Mucosa of descending colon (tissue), 3 donors: ENCODE data around the gene FOXA1. TPM values are rescaled to one million over a fixed set of nuclear protein-coding genes. Genes with fewer than 3 reads are reported as not detected.

Experiments
- ATAC-seq: fragments of 200-7000 bp; cut with Tn5 transposase; one replicate; pipeline ENCODE4 v1.9.1; 2020; ENCODE audit warnings: mild to moderate bottlenecking, moderate library complexity
- DNase-seq, 3 donors: peaks; one replicate each; pipeline ENCODE4 v3.0.0-alpha.2; 2020
- H3K36me3 ChIP-seq: fragments of 200-600 bp; one replicate; pipeline ENCODE4 v1.8.0; 2021; ENCODE audit warnings: low read depth, mild to moderate bottlenecking
- H3K4me1 ChIP-seq: fragments of 200-600 bp; one replicate; pipeline ENCODE4 v1.8.0; 2021; ENCODE audit warnings: low read depth, mild to moderate bottlenecking
- H3K4me3 ChIP-seq: fragments of 200-600 bp; one replicate; pipeline ENCODE4 v1.8.0; 2021; ENCODE audit warnings: mild to moderate bottlenecking
- H3K9me3 ChIP-seq: fragments of 200-600 bp; one replicate; pipeline ENCODE4 v1.8.0; 2021; ENCODE audit warnings: mild to moderate bottlenecking
- intact Hi-C, 2 donors: fragments of 100-400 bp; cut with DNase I in 1 of 2; cut with micrococcal nuclease in 1 of 2; formaldehyde crosslinking; loops; one replicate each; pipeline versions ENCODE4 v1.11.0 to v1.11.1; 2022; cut with DNase I, micrococcal nuclease
- total RNA-seq, 3 donors: library from RNA; stranded (reverse); fragmentation: NEBNext Ultra II Directional in 2 of 3; extraction: Animal tissue kit (Norgen Biotek cat#: 25700) in 2 of 3; gene quantifications; one replicate each; pipeline versions ENCODE4 v1.2.1 to v1.2.4, GENCODE V29; 2021 to 2023
- TF ChIP-seq, protein P1 (sequence below): fragments of 200-600 bp; IDR thresholded peaks from one replicate; pipeline ENCODE4 v1.8.0; 2022; ENCODE audit warnings: antibody characterized with exemption, mild to moderate bottlenecking
- donor health status: DM: no; HTN: no; CAD: no; lungs with moderate emphysema.
- donor health status: DM: no; HTN: no; CAD: no.
- donor health status: DM: no; HTN: yes; CAD: no.

Gene FOXA1
- total RNA-seq, 3 donors from 2014 or later = 21.1 to 73.3 (median 64.5) TPM

DNA sequence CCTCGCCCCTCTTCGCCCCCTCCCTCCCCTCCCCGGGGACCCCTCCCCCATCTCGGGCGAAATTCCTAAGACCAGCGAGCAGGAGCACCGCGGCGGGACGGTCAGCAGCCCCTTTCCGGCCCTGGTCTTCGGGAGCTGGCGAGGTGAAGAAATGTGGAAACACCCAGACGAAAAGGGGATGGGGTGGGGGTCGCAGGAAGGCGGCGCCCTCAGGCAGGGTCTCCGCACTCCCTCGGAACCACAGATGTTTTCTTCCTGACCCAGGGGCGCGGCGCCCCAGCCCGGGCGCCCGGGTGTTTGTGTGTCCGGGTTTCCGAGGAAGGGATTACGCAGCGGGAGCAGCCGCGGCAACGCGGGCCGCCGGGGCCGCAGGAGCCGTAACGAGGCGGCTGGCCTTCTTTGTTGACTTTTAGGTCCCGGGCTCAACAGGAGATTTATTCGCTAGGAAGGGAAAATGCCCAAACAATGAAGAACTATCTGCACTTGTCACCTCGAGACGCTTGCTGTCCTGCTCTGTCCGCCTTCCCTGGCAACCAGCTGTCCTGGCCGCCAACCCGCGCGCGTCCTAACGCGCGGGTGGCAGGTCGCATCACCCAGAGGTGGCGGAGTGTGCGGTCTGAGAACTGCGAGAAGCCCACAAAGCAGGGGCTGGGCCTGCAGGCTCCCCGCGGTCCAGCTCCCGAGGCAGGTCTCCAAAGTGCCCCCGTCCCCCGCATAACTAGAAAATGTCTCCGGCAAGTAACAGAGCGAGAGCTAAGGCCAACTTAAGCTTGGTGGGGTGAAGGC is 7.0 kb downstream of the FOXA1 start:
- no peaks in the 10 kb centered on the region for H3K36me3 ChIP-seq
- H3K9me3 ChIP-seq = no peaks in the 10 kb centered on the region
- ATAC-seq (no peak), DNase-seq (peak in 2 of 3 donors; percentile 36 to 58)
- intact Hi-C loops = loop anchor here in 1 of 2 donors (5.0 kb wide), 1 partner anchor 166 kb away; no protein-coding TSS in a partner anchor
- H3K4me1 ChIP-seq = peaks cover 9% of the 10 kb centered on the region
- H3K4me3 ChIP-seq = peak overlapping the region; percentile 14
- TF ChIP-seq, protein P1, sequence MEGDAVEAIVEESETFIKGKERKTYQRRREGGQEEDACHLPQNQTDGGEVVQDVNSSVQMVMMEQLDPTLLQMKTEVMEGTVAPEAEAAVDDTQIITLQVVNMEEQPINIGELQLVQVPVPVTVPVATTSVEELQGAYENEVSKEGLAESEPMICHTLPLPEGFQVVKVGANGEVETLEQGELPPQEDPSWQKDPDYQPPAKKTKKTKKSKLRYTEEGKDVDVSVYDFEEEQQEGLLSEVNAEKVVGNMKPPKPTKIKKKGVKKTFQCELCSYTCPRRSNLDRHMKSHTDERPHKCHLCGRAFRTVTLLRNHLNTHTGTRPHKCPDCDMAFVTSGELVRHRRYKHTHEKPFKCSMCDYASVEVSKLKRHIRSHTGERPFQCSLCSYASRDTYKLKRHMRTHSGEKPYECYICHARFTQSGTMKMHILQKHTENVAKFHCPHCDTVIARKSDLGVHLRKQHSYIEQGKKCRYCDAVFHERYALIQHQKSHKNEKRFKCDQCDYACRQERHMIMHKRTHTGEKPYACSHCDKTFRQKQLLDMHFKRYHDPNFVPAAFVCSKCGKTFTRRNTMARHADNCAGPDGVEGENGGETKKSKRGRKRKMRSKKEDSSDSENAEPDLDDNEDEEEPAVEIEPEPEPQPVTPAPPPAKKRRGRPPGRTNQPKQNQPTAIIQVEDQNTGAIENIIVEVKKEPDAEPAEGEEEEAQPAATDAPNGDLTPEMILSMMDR = no peak

DNA sequence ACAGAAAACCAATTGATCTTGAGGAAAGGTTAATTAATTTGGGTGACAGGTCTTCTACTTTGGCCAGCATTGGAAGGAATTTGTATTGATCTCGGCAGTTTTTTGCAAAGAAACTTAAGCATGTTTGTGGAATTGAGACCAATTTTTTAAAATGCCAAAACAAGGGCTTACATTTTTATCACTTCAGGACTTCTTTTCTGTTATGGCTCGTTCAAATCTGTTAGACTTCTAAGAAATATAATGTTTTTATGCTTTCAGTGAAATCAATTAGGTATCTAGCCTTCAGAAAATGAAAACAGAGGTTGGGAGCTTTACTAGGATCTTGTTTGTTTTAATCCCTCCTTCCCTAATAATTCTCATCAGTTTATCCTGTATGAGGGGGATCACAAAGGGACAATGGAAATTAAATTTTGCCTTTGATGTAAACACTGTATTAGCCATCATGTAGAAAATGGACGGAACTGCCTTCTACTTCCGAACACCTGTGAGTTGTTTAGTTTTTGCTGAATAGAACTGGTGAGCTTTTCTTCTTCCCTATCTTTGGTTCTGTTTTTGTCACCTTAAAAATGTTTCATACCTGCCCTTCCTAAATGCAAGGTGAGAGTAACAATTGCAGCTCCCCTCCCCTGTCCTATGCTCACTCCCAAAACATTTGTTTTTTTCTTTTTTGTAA is 7.8 kb downstream of the FOXA1 start:
- TF ChIP-seq, protein P1 = no peak
- no peak for ATAC-seq
- no peaks in the 10 kb centered on the region for H3K36me3 ChIP-seq
- peaks cover 9% of the 10 kb centered on the region for H3K4me1 ChIP-seq
- DNase-seq = no peak
- no peak overlapping the region for H3K4me3 ChIP-seq
- no peaks in the 10 kb centered on the region for H3K9me3 ChIP-seq
- intact Hi-C loops = loop anchor here in 1 of 2 donors (5.0 kb wide), 1 partner anchor 165 kb away; no protein-coding TSS in a partner anchor

DNA sequence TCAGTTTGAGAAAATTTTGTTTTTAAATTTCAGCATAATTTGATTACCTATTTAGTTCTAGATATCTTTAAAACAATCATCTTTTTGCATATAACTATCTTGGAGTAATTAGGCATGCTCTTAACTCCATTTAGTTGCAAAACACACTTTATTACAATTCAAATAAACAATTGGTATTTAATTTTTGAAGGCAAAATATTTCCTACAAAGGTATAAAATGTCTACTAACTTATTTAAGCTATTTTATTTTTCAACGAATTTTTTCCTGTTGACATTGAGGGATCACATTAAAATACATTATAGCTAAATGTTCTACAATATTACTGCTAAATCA is 8.3 kb downstream of the FOXA1 start:
- H3K4me3 ChIP-seq = no peak overlapping the region
- intact Hi-C loops = loop anchor here in 1 of 2 donors (5.0 kb wide), 1 partner anchor 164 kb away; no protein-coding TSS in a partner anchor

DNA sequence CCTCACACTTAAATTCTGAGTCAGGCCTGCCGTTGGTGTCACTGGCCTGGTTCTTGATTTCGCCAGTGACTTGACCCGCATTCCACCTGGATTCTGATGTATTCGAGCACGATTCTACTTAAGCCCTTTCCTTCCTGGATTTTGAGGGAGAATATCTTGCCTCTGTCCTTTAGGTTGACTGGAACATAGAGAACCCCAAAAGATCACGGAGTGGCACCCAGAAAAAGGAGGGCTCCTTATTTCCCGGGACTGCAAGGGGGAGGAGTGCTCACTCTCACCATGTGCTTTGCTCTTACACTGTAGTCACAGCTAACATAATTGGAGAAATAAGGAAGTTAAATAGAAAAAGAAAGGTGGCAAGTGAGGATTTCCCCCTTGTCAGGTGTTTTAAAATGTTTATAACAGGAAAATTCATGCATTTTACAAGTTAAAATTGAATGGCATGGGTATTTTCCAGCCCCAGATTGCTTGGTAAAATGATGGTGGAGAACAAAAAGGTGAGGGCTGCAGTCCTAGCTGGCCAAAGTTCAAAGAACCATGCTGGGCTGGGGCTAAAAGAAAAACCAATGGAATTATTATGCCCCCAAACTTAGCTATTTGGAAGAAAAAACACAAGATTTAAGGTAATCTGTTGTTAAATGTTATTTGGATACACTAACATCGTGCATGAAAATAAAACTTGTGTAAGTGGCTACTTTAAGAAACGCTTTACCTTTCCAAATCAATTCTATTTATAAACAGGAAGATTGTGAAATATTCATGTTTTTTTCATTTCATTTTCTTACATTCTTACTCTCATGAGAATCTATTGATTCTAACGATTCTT is 8.9 kb downstream of the FOXA1 start:
- Histone ChIP-seq H3K4me3 (no peak overlapping the region), H3K9me3 (no peaks in the 10 kb centered on the region), H3K36me3 (no peaks in the 10 kb centered on the region), H3K4me1 (peaks cover 9% of the 10 kb centered on the region)
- DNase-seq (peak in 1 of 3 donors; percentile 44), ATAC-seq (peak; percentile 42)
- intact Hi-C loops = loop anchor here in 1 of 2 donors (5.0 kb wide), 1 partner anchor 164 kb away; no protein-coding TSS in a partner anchor
- TF ChIP-seq, protein P1 = no peak

More for the DNA sequence above, 8.3 kb downstream of the FOXA1 start:
- ATAC-seq = no peak
- Histone ChIP-seq H3K9me3 (no peaks in the 10 kb centered on the region), H3K4me1 (peaks cover 9% of the 10 kb centered on the region), H3K36me3 (no peaks in the 10 kb centered on the region)
- no peak for DNase-seq
- TF ChIP-seq, protein P1 = no peak

DNA sequence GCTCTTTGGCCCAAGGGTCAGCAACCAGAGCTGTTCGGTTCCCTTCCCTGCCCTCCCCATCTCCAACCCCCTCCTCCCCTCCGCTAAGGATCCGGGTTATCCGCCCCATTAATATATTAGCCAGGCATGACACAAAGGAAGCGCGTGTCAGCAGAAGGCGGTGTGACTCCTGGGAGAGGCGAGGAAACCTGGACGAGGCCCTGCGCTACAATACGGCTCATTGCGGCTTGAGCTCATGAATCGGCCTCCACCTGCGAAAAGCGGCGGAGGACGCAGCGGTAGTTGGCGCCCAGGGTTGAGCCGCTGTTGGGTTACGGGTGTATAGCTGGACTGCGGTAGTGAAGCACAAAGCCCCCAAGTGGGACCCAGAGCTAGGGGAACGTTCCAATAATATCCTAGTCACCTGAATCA is 9.9 kb downstream of the FOXA1 start:
- ATAC-seq (peak; percentile 41), DNase-seq (peak; percentile 55 to 70 (median 62))
- TF ChIP-seq, protein P1 = no peak
- H3K4me1 ChIP-seq = peaks cover 9% of the 10 kb centered on the region
- no peak overlapping the region for H3K4me3 ChIP-seq
- no peaks in the 10 kb centered on the region for H3K9me3 ChIP-seq
- intact Hi-C loops = loop anchor here in 1 of 2 donors (5.0 kb wide), 1 partner anchor 163 kb away; no protein-coding TSS in a partner anchor
- no peaks in the 10 kb centered on the region for H3K36me3 ChIP-seq
